ENCODE measurements around the gene FUOM. TPM values are rescaled to one million over a fixed set of nuclear protein-coding genes. Genes with fewer than 3 reads are reported as not detected.

Gene FUOM
- total RNA-seq, 2 donors from 2014 or later: 12.5 to 16.1 TPM

DNA sequence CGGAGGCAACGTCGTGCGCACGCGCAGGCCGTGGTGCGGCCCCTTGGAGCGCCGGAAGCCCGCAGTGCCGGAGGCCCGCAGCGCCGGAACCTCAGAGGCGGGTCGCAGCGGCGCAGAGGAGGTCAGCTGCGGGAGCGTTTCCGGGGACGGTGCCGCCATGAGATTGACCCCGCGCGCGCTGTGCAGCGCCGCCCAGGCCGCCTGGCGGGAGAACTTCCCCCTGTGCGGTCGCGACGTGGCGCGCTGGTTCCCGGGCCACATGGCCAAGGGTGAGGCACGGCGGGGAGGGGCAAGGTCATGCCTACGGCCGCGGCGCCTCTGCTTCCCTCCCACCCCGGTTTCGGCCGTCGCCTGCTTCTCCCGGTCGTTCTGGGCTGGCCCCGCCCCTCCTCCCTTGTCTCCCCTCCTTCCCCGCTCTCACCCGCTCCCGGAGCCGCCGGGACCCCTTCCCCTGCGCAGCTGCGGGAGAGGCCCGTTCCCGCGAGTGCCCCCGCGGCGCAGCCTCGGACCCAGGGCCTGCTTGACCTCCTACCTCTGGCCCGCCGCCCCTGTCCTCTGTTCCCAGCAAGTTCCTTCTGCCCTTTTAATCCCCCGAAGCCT lies 36.3 kb upstream of the FUOM start, which contains the start of gene MTG1:
Gene MTG1 (plus strand): TSS at position 94 of the 600 bp plus-strand sequence. CDS start 64 bp downstream, at position 158.
- H3K27ac ChIP-seq: peak within 1 kb of the TSS; percentile 56 to 87 (median 80)
- intact Hi-C loops (cut with DNase I): no loop called here
- 1% methylated on average over 13 to 60 of the region's 69 CpGs for WGBS, 2 donors
- peak; percentile 98 for ATAC-seq
- no peaks in the 10 kb centered on the region for H3K27me3 ChIP-seq
- H3K4me1 ChIP-seq: peaks cover 16% of the 10 kb centered on the region
- peak within 1 kb of the TSS; percentile 82 to 94 for H3K4me3 ChIP-seq
- H3K9me3 ChIP-seq: no peaks in the 10 kb centered on the region
- peaks cover 2 to 3% of the 10 kb centered on the region in 2 donors for H3K36me3 ChIP-seq (replicated peaks in 1 of 2; ENCODE audit: insufficient read depth in 1 of 2, low read depth in 2 of 2)
- DNase-seq: peak; percentile 95 to 96 (median 96)
- TF ChIP-seq POLR2A (IDR thresholded peaks at IDR 0.05): peak; percentile 62 to 80 (median 79)
- TF ChIP-seq, protein P1, sequence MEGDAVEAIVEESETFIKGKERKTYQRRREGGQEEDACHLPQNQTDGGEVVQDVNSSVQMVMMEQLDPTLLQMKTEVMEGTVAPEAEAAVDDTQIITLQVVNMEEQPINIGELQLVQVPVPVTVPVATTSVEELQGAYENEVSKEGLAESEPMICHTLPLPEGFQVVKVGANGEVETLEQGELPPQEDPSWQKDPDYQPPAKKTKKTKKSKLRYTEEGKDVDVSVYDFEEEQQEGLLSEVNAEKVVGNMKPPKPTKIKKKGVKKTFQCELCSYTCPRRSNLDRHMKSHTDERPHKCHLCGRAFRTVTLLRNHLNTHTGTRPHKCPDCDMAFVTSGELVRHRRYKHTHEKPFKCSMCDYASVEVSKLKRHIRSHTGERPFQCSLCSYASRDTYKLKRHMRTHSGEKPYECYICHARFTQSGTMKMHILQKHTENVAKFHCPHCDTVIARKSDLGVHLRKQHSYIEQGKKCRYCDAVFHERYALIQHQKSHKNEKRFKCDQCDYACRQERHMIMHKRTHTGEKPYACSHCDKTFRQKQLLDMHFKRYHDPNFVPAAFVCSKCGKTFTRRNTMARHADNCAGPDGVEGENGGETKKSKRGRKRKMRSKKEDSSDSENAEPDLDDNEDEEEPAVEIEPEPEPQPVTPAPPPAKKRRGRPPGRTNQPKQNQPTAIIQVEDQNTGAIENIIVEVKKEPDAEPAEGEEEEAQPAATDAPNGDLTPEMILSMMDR (IDR thresholded peaks at IDR 0.05): peak in 5 of 7 experiments; percentile 12 to 65 (median 49)

DNA sequence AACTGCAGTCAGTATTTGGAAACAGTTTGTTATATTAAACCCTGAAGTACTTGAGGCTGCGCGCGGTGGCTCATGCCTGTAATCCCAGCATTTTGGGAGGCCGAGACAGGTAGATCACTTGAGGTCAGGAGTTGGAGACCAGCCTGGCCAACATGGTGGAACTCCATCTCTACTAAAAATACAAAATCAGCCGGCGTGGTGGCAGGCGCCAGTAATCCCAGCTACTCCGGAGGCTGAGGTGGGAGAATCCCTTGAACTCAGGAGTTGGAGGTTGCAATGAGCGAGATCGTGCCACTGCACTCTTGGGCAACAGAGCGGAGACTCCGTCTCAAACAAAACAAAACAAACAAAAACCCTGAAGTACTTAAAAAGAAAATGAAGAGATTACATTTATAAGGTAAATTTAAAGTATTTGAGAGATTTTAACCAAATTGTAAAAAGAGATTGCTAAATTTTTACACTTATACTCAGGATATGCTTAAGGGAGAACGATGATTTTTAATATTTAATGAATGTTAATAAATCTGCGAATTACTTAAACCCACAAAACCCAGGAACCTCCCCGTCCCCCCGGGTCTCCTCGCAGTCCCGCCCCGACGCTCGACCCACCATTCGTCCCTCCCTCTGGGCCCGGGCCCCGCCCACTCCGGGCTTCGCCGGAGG lies 35.7 kb upstream of the FUOM start:
- Histone ChIP-seq H3K36me3 (replicated peaks in 1 of 2; ENCODE audit: insufficient read depth in 1 of 2, low read depth in 2 of 2) (peaks cover 0 to 2% of the 10 kb centered on the region in 2 donors), H3K9me3 (no peaks in the 10 kb centered on the region), H3K27ac (peak overlapping the region in 3 of 4 donors; percentile 75 to 87 (median 85)), H3K4me1 (peaks cover 16% of the 10 kb centered on the region), H3K27me3 (no peaks in the 10 kb centered on the region), H3K4me3 (peak overlapping the region in 1 of 2 donors; percentile 82)
- TF ChIP-seq, protein P1 (IDR thresholded peaks at IDR 0.05): no peak
- no peak for TF ChIP-seq POLR2A (IDR thresholded peaks at IDR 0.05)
- no peak for ATAC-seq
- intact Hi-C loops (cut with DNase I): no loop called here
- peak in 1 of 4 donors; percentile 17 for DNase-seq
- WGBS, 2 donors: 31 to 45% methylated on average over 22 to 27 of the region's 27 CpGs

DNA sequence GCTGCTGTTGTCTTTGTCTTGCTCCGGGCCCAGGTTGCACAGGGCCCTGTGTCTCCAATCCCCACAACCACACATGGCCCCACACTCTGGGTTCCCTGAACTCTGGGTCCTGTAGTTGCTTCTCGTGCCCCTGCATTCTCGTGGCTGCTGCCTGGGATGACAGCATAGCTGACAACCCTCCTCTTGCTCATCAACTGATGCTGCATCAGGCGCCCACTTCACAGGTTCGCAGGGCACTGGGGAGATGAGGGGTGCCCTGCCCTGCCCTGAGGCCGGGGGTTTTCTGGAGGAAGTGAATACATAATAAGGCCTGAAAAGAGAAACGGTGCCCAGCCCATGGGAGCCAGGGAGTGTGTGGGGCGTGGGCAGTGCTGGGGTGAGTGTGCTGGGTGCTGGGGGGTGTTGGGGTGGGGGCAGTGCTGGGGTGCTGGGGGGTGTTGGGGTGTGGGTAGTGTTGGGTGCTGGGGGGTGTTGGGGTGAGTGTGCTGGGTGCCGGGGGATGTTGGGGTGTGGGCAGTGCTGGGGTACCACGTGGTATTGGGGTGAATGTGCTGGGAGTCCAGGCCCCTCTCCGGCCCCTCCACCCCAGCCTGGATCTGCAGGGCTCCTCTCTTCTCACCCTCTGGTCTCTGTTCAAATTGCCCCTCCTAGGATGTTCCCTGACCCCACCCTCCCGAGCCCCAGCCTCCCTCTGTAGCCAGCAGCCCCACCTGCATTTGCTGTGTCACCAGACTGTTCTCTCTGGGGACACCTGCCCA lies 34.1 kb upstream of the FUOM start:
- peaks cover 16% of the 10 kb centered on the region for H3K4me1 ChIP-seq
- no peaks in the 10 kb centered on the region for H3K9me3 ChIP-seq
- no peak overlapping the region for H3K27ac ChIP-seq
- 77% methylated on average over 11 to 12 of the region's 12 CpGs for WGBS, 2 donors
- intact Hi-C loops (cut with DNase I): no loop called here
- DNase-seq (peak in 1 of 4 donors; percentile 8), ATAC-seq (no peak)
- TF ChIP-seq, protein P1 (IDR thresholded peaks at IDR 0.05): no peak
- no peak for TF ChIP-seq POLR2A (IDR thresholded peaks at IDR 0.05)
- no peaks in the 10 kb centered on the region for H3K27me3 ChIP-seq
- no peak overlapping the region for H3K4me3 ChIP-seq
- peaks cover 0 to 1% of the 10 kb centered on the region in 2 donors for H3K36me3 ChIP-seq (replicated peaks in 1 of 2; ENCODE audit: insufficient read depth in 1 of 2, low read depth in 2 of 2)

DNA sequence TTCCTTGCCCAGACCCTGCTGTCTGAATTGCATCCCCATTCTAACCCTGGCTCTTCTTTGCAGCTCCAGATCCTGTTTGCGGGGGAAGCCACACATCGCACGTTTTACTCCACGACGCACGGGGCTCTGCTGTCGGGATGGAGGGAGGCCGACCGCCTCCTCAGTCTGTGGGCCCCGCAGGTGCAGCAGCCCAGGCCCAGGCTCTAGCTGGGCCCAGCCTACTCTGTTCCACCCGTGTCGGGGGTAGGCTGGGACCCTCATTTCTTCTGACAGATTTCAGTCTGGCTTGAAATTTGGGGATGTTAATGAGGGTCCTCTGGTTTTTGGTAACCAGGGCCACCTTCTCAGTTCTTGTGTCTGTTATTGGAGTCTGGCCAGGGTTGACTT lies 33.4 kb upstream of the FUOM start:
- WGBS, 2 donors: 88 to 90% methylated on average over 10 to 12 of the region's 12 CpGs
- DNase-seq: no peak
- Histone ChIP-seq H3K27me3 (no peaks in the 10 kb centered on the region), H3K9me3 (no peaks in the 10 kb centered on the region), H3K4me1 (peaks cover 16% of the 10 kb centered on the region), H3K4me3 (no peak overlapping the region), H3K27ac (no peak overlapping the region), H3K36me3 (replicated peaks in 1 of 2; ENCODE audit: insufficient read depth in 1 of 2, low read depth in 2 of 2) (no peaks in the 10 kb centered on the region)
- ATAC-seq: no peak
- intact Hi-C loops (cut with DNase I): no loop called here
- no peak for TF ChIP-seq POLR2A (IDR thresholded peaks at IDR 0.05)
- TF ChIP-seq, protein P1 (IDR thresholded peaks at IDR 0.05): no peak

Data from body of pancreas (tissue), 4 donors.